OCI-LY1 (cell line): ENCODE data around the gene TPRA1.

ENCODE experiments used
- H2AFZ ChIP-seq: fragments of 200-600 bp; sonication (generic), shearing (Covaris generic); 2 replicates; pipeline ENCODE4 v1.6.0; 2014; ENCODE audit warnings: antibody characterized with exemption, mild to moderate bottlenecking, low read length
- H3F3A ChIP-seq: fragments of 200-600 bp; sonication (generic), shearing (Covaris generic); 2 replicates; pipeline ENCODE4 v1.6.0; 2014; ENCODE audit warnings: mild to moderate bottlenecking, antibody characterized with exemption, low read length, moderate library complexity; ENCODE audit not compliant: insufficient read depth
- H3K27ac ChIP-seq: fragments of 200-600 bp; sonication (generic); 2 replicates; pipeline ENCODE4 v1.5.1; 2014; ENCODE audit warnings: low read length, mixed run types, mild to moderate bottlenecking, low read depth; ENCODE audit not compliant: poor library complexity, severe bottlenecking
- H3K27me3 ChIP-seq: fragments of 200-600 bp; sonication (generic); 2 replicates; pipeline ENCODE4 v1.6.0; 2014; ENCODE audit warnings: antibody characterized with exemption, mild to moderate bottlenecking, low read length, moderate library complexity; ENCODE audit not compliant: insufficient read depth
- H3K36me3 ChIP-seq: fragments of 200-600 bp; sonication (generic); 2 replicates; pipeline ENCODE4 v1.6.1; 2014; ENCODE audit warnings: mild to moderate bottlenecking, antibody characterized with exemption, low read length, moderate library complexity, mixed read lengths; ENCODE audit not compliant: insufficient read depth
- H3K4me1 ChIP-seq: fragments of 200-600 bp; sonication (generic); 2 replicates; pipeline ENCODE4 v1.5.1; 2014; ENCODE audit warnings: mild to moderate bottlenecking, low read length, moderate library complexity; ENCODE audit not compliant: insufficient read depth, severe bottlenecking
- H3K4me2 ChIP-seq: fragments of 200-600 bp; sonication (generic), shearing (Covaris generic); 2 replicates; pipeline ENCODE4 v1.6.1; 2014; ENCODE audit warnings: low read length
- H3K4me3 ChIP-seq: fragments of 200-600 bp; sonication (generic); 2 replicates; pipeline ENCODE4 v1.5.1; 2014; ENCODE audit warnings: low read length, low read depth, mild to moderate bottlenecking, mixed read lengths; ENCODE audit not compliant: poor library complexity, severe bottlenecking
- H3K79me2 ChIP-seq: fragments of 200-600 bp; shearing (Covaris generic); 2 replicates; pipeline ENCODE4 v1.6.1; 2016; ENCODE audit warnings: mixed run types, low read length, mixed read lengths; ENCODE audit not compliant: insufficient read depth
- H3K9ac ChIP-seq: fragments of 200-600 bp; sonication (generic), shearing (Covaris generic); 2 replicates; pipeline ENCODE4 v1.6.1; 2014; ENCODE audit warnings: mild to moderate bottlenecking, low read length, mixed read lengths
- H3K9me2 ChIP-seq: fragments of 200-600 bp; sonication (generic), shearing (Covaris generic); 2 replicates; pipeline ENCODE4 v1.6.1; 2014; ENCODE audit warnings: low read depth, mild to moderate bottlenecking, low read length, mixed read lengths
- H3K9me3 ChIP-seq: fragments of 200-600 bp; shearing (Covaris generic); 2 replicates; pipeline ENCODE4 v1.6.1; 2014; ENCODE audit warnings: low read length, mixed read lengths
- H4K20me1 ChIP-seq: fragments of 200-600 bp; sonication (generic), shearing (Covaris generic); 2 replicates; pipeline ENCODE4 v1.6.0; 2016; ENCODE audit warnings: mild to moderate bottlenecking, low read length; ENCODE audit not compliant: insufficient read depth
- CTCF ChIP-seq: fragments of 200-600 bp; sonication (generic), shearing (Covaris generic); IDR thresholded peaks from 2 replicates; pipeline ENCODE4 v1.5.1; 2017; ENCODE audit warnings: mild to moderate bottlenecking, antibody characterized with exemption, low read length, moderate library complexity, mixed read lengths
- EZH2 ChIP-seq: fragments of 200-600 bp; sonication (generic), shearing (Covaris generic); IDR thresholded peaks from 2 replicates; pipeline ENCODE4 v1.8.0; 2017; ENCODE audit warnings: borderline replicate concordance, mixed run types, mild to moderate bottlenecking, antibody characterized with exemption, low read length, moderate library complexity, mixed read lengths

Gene TPRA1

GRCh38 chr3:127637971-127638370 lies 47.4 kb upstream of the TPRA1 start:
- no peak overlapping the region for H3K4me3 ChIP-seq
- H4K20me1 ChIP-seq, result no peaks in the 10 kb centered on the region
- no peaks in the 10 kb centered on the region for H3K9me3 ChIP-seq
- no peaks in the 10 kb centered on the region for H3K27me3 ChIP-seq
- H2AFZ ChIP-seq, result no peak overlapping the region
- H3K9ac ChIP-seq, result no peak overlapping the region
- H3K4me1 ChIP-seq, result peaks cover 7% of the 10 kb centered on the region
- no peak overlapping the region for H3K4me2 ChIP-seq
- TF ChIP-seq EZH2 (no peak), CTCF (no peak)
- H3K9me2 ChIP-seq, result no peaks in the 10 kb centered on the region
- no peaks in the 10 kb centered on the region for H3F3A ChIP-seq
- no peaks in the 10 kb centered on the region; the same call in none of the 2 replicates for H3K36me3 ChIP-seq
- no peaks in the 10 kb centered on the region for H3K79me2 ChIP-seq
- no peak overlapping the region for H3K27ac ChIP-seq

- no peaks in the 10 kb centered on the region for H3K27me3 ChIP-seq
- H3K27ac ChIP-seq, result no peak overlapping the region
- H3K9ac ChIP-seq, result no peak overlapping the region
- H3K4me3 ChIP-seq, result no peak overlapping the region
- H3K9me3 ChIP-seq, result no peaks in the 10 kb centered on the region
- H3K79me2 ChIP-seq, result no peaks in the 10 kb centered on the region
- no peaks in the 10 kb centered on the region; the same call in none of the 2 replicates for H3K36me3 ChIP-seq
- H3K9me2 ChIP-seq, result no peaks in the 10 kb centered on the region
- no peak overlapping the region for H2AFZ ChIP-seq
- no peaks in the 10 kb centered on the region for H4K20me1 ChIP-seq
- peaks cover 7% of the 10 kb centered on the region for H3K4me1 ChIP-seq
- TF ChIP-seq CTCF (no peak), EZH2 (no peak)
- H3F3A ChIP-seq, result no peaks in the 10 kb centered on the region
- H3K4me2 ChIP-seq, result no peak overlapping the region
Measured at GRCh38 chr3:127637546-127637945, 47.0 kb upstream of the TPRA1 start.

- Histone ChIP-seq H3K4me2 (no peak overlapping the region), H3K36me3 (no peaks in the 10 kb centered on the region), H4K20me1 (no peaks in the 10 kb centered on the region), H3K27me3 (no peaks in the 10 kb centered on the region), H3K9me3 (no peaks in the 10 kb centered on the region), H3F3A (no peaks in the 10 kb centered on the region), H2AFZ (no peak overlapping the region), H3K27ac (no peak overlapping the region), H3K79me2 (peaks cover 5% of the 10 kb centered on the region; the same call in 1 of the 2 replicates), H3K9me2 (no peaks in the 10 kb centered on the region), H3K9ac (no peak overlapping the region), H3K4me3 (no peak overlapping the region), H3K4me1 (peaks cover 24% of the 10 kb centered on the region)
- TF ChIP-seq CTCF (no peak), EZH2 (no peak)
Measured at GRCh38 chr3:127634653-127635052, 44.1 kb upstream of the TPRA1 start.
